Astrocyte of the cerebellum (primary cell): ENCODE results near the gene HDAC4.

ENCODE experiments used
- DNase-seq: peaks from one replicate; pipeline ENCODE4 v3.0.0-alpha.2; 2011; ENCODE audit warnings: low read depth
- H3K4me3 ChIP-seq: 2 replicates; pipeline ENCODE4 v1.5.1; 2011; ENCODE audit warnings: mild to moderate bottlenecking, low read depth, low read length, moderate library complexity
- CTCF ChIP-seq: IDR thresholded peaks from 2 replicates; pipeline ENCODE4 v1.5.1; 2012; ENCODE audit warnings: low read length, low read depth, moderate library complexity, mild to moderate bottlenecking; ENCODE audit errors: missing control alignments
- in situ Hi-C: cut with HindIII; loops from 2 replicates; pipeline ENCODE4 v1.10.0; 2017; ENCODE audit warnings: low sequenced_read_pairs

Gene HDAC4

GRCh38 chr2:239295377-239296019 is 105.3 kb downstream of the HDAC4 start:
- DNase-seq = no peak
- no peak overlapping the region for H3K4me3 ChIP-seq
- TF ChIP-seq CTCF = no peak
- in situ Hi-C loops = no loop called here

- no peak for TF ChIP-seq CTCF
- in situ Hi-C loops = no loop called here
- no peak for DNase-seq
- H3K4me3 ChIP-seq = no peak overlapping the region
Measured at GRCh38 chr2:239294571-239295054, 106.2 kb downstream of the HDAC4 start.

- no peak overlapping the region for H3K4me3 ChIP-seq
- no peak for TF ChIP-seq CTCF
- DNase-seq = no peak
- in situ Hi-C loops = no loop called here
Measured at GRCh38 chr2:239293775-239294430, 106.9 kb downstream of the HDAC4 start.

GRCh38 chr2:239292959-239293774 is 107.7 kb downstream of the HDAC4 start:
- no peak for DNase-seq
- TF ChIP-seq CTCF = no peak
- no peak overlapping the region for H3K4me3 ChIP-seq
- in situ Hi-C loops = no loop called here

- in situ Hi-C loops = no loop called here
- TF ChIP-seq CTCF = no peak
- DNase-seq = no peak
- H3K4me3 ChIP-seq = no peak overlapping the region
Measured at GRCh38 chr2:239292531-239292930, 108.3 kb downstream of the HDAC4 start.

- in situ Hi-C loops = no loop called here
- no peak for DNase-seq
- TF ChIP-seq CTCF = no peak
- H3K4me3 ChIP-seq = no peak overlapping the region
Measured at GRCh38 chr2:239291475-239292350, 109.1 kb downstream of the HDAC4 start.
